H1 (cell line): ENCODE measurements around the gene TBX4. TPM values are rescaled to one million over a fixed set of nuclear protein-coding genes. Genes with fewer than 3 reads are reported as not detected.

Experiments used
- CTCF ChIA-PET: fragments of 300-600 bp; sonication (Branson Sonifier 250); formaldehyde crosslinking; loops from one replicate; lab custom pipeline; 2021; ENCODE audit not compliant: partially characterized antibody; lab: Charles Lee
- POLR2A ChIA-PET: fragments of 300-600 bp; sonication (Branson Sonifier 250); formaldehyde crosslinking; loops from one replicate; lab custom pipeline; 2021; ENCODE audit warnings: inconsistent platforms; ENCODE audit not compliant: partially characterized antibody; lab: Charles Lee
- DNase-seq, 2 experiments: peaks; one replicate each; pipeline versions ENCODE4 v3.0.0 to v3.0.0-alpha.2; 2010 to 2022; ENCODE audit warnings: low spot score in 2 of 2, low read depth in 1 of 2, mixed read lengths in 1 of 2
- FAIRE-seq: peaks from 2 replicates; lab custom pipeline; 2011; peaks lifted over from hg19 to GRCh38; lab: Jason Lieb, UNC
- H2AFZ ChIP-seq: 2 replicates; pipeline ENCODE4 v1.8.1; 2012; ENCODE audit warnings: low read length, inconsistent platforms
- H2AK5ac ChIP-seq: 2 replicates; pipeline ENCODE4 v1.6.1; 2013; ENCODE audit warnings: low read depth, low read length
- H2BK120ac ChIP-seq: replicated peaks from 2 replicates; pipeline ENCODE3; 2013; ENCODE audit warnings: low read depth, low read length, inconsistent platforms
- H2BK12ac ChIP-seq: 2 replicates; pipeline ENCODE4 v1.6.1; 2013; ENCODE audit warnings: low read depth, low read length
- H2BK15ac ChIP-seq: 2 replicates; pipeline ENCODE4 v1.6.1; 2013; ENCODE audit warnings: low read length
- H2BK20ac ChIP-seq: 2 replicates; pipeline ENCODE4 v1.6.1; 2013; ENCODE audit warnings: low read length
- H2BK5ac ChIP-seq: 2 replicates; pipeline ENCODE4 v1.6.1; 2013; ENCODE audit warnings: low read depth, low read length
- H3K14ac ChIP-seq: 2 replicates; pipeline ENCODE4 v1.6.1; 2013; ENCODE audit warnings: inconsistent platforms; ENCODE audit not compliant: insufficient read length
- H3K18ac ChIP-seq: 2 replicates; pipeline ENCODE4 v1.6.1; 2013; ENCODE audit warnings: low read length; ENCODE audit errors: extremely low read depth
- H3K23ac ChIP-seq: 2 replicates; pipeline ENCODE4 v1.6.1; 2013; ENCODE audit warnings: inconsistent platforms; ENCODE audit not compliant: insufficient read length
- H3K23me2 ChIP-seq: 2 replicates; pipeline ENCODE4 v1.6.1; 2013; ENCODE audit warnings: low read depth, low read length
- H3K27ac ChIP-seq: 2 replicates; pipeline ENCODE4 v1.6.1; 2011; ENCODE audit warnings: low read depth, low read length, inconsistent platforms
- H3K27me3 ChIP-seq, 4 experiments: replicated peaks in 1 of 4; 1 replicate in 1 of 4; 2 replicates in 3 of 4; pipeline versions ENCODE4 v1.6.1 to v1.8.1; 2011 to 2013; ENCODE audit warnings: low read length in 3 of 4, mild to moderate bottlenecking in 3 of 4, inconsistent platforms in 2 of 4, mixed read lengths in 2 of 4, moderate library complexity in 1 of 4; ENCODE audit not compliant: control insufficient read depth in 3 of 4, insufficient read depth in 3 of 4; ENCODE audit errors: extremely low read depth in 1 of 4
- H3K36me3 ChIP-seq, 4 experiments: 2 replicates each; pipeline versions ENCODE4 v1.6.1 to v1.8.1; 2011 to 2013; ENCODE audit warnings: mild to moderate bottlenecking in 4 of 4, low read length in 3 of 4, moderate library complexity in 2 of 4, control low read depth in 1 of 4, inconsistent platforms in 1 of 4; ENCODE audit not compliant: insufficient read depth in 4 of 4, control insufficient read depth in 2 of 4
- H3K4ac ChIP-seq: replicated peaks from 2 replicates; pipeline ENCODE3; 2013; ENCODE audit warnings: low read length, low read depth, mixed read lengths, inconsistent platforms; ENCODE audit not compliant: insufficient read length
- H3K4me1 ChIP-seq, 4 experiments: replicated peaks in 1 of 4; 1 replicate in 1 of 4; 2 replicates in 3 of 4; pipeline versions ENCODE4 v1.6.1 to v1.8.1; 2011 to 2013; ENCODE audit warnings: low read length in 3 of 4, inconsistent platforms in 2 of 4, mixed read lengths in 1 of 4; ENCODE audit not compliant: insufficient read depth in 4 of 4, control insufficient read depth in 3 of 4
- H3K4me2 ChIP-seq, 2 experiments: 2 replicates each; pipeline versions ENCODE4 v1.6.1 to v1.8.1; 2011 to 2013; ENCODE audit warnings: low read depth in 2 of 2, low read length in 2 of 2, control low read depth in 1 of 2, inconsistent platforms in 1 of 2, mild to moderate bottlenecking in 1 of 2; ENCODE audit not compliant: insufficient read depth in 1 of 2
- H3K4me3 ChIP-seq, 4 experiments: fragments of 200-600, 300-600 bp in 1 of 4; sonication (generic), shearing (Covaris generic), sonication (Bioruptor Twin) in 1 of 4; 2 replicates each; pipeline versions ENCODE4 v1.5.1 to v1.8.1; 2011 to 2016; ENCODE audit warnings: low read length in 4 of 4, low read depth in 3 of 4, control low read depth in 2 of 4, inconsistent platforms in 2 of 4, mild to moderate bottlenecking in 2 of 4, mixed read lengths in 1 of 4, moderate library complexity in 1 of 4; ENCODE audit not compliant: insufficient read depth in 2 of 4; ENCODE audit errors: extremely low read depth in 1 of 4
- H3K56ac ChIP-seq: replicated peaks from 2 replicates; pipeline ENCODE3; 2013; ENCODE audit warnings: low read depth, mild to moderate bottlenecking, mixed read lengths, low read length, inconsistent platforms; ENCODE audit not compliant: insufficient read length
- H3K79me1 ChIP-seq: 2 replicates; pipeline ENCODE4 v1.6.1; 2013; ENCODE audit warnings: low read depth, low read length, control low read depth
- H3K79me2 ChIP-seq, 2 experiments: 2 replicates each; pipeline versions ENCODE4 v1.6.1 to v1.8.1; 2012 to 2013; ENCODE audit warnings: low read length in 2 of 2, mild to moderate bottlenecking in 2 of 2, inconsistent platforms in 1 of 2; ENCODE audit not compliant: insufficient read depth in 2 of 2, control insufficient read depth in 1 of 2
- H3K9ac ChIP-seq, 4 experiments: replicated peaks in 1 of 4; 1 replicate in 1 of 4; 2 replicates in 3 of 4; pipeline versions ENCODE4 v1.6.1 to v1.8.1; 2011 to 2013; ENCODE audit warnings: low read depth in 3 of 4, low read length in 3 of 4, control low read depth in 2 of 4, mild to moderate bottlenecking in 2 of 4, moderate library complexity in 2 of 4, inconsistent platforms in 1 of 4; ENCODE audit errors: extremely low read depth in 1 of 4
- H3K9me3 ChIP-seq, 2 experiments: 2 replicates each; pipeline versions ENCODE4 v1.6.1 to v1.8.1; 2012 to 2013; ENCODE audit warnings: mild to moderate bottlenecking in 2 of 2, moderate library complexity in 2 of 2, control low read depth in 1 of 2, inconsistent platforms in 1 of 2, low read depth in 1 of 2, low read length in 1 of 2, mixed read lengths in 1 of 2; ENCODE audit not compliant: insufficient read depth in 2 of 2
- H4K20me1 ChIP-seq, 2 experiments: replicated peaks in 1 of 2; 2 replicates each; pipeline versions ENCODE3 to v1.8.1; 2011 to 2013; ENCODE audit warnings: inconsistent platforms in 2 of 2, low read length in 2 of 2, mild to moderate bottlenecking in 1 of 2; ENCODE audit not compliant: insufficient read depth in 2 of 2, control insufficient read depth in 1 of 2
- H4K5ac ChIP-seq: 2 replicates; pipeline ENCODE4 v1.6.1; 2013; ENCODE audit warnings: low read length, low read depth, mixed read lengths, inconsistent platforms; ENCODE audit not compliant: insufficient read length
- H4K8ac ChIP-seq: 2 replicates; pipeline ENCODE4 v1.8.0; 2013; ENCODE audit warnings: mild to moderate bottlenecking, moderate library complexity, low read length, inconsistent platforms; ENCODE audit not compliant: insufficient read depth; ENCODE audit errors: extremely low read depth
- H4K91ac ChIP-seq: replicated peaks from 2 replicates; pipeline ENCODE3; 2013; ENCODE audit warnings: low read length, mixed read lengths, inconsistent platforms; ENCODE audit not compliant: insufficient read length
- SUZ12 ChIP-seq: fragments of 200-600 bp; sonication (generic); IDR thresholded peaks from 2 replicates; pipeline ENCODE4 v1.6.1; 2012; ENCODE audit warnings: mild to moderate bottlenecking, inconsistent platforms, low read length, moderate library complexity, mixed read lengths
- TAF1 ChIP-seq: IDR thresholded peaks from 2 replicates; pipeline ENCODE4 v1.6.1; 2011; ENCODE audit warnings: mild to moderate bottlenecking, low read depth, low read length
- TAF7 ChIP-seq: optimal IDR thresholded peaks from 2 replicates; pipeline ENCODE3; 2011; ENCODE audit warnings: low read depth, mild to moderate bottlenecking, inconsistent platforms, low read length, moderate library complexity, borderline replicate concordance
- WGBS, 2 experiments: shearing (Covaris generic) in 1 of 2; methylation state at CpG; one replicate each; pipeline versions ENCODE4 v1.1.6 to v1.1.7; 2013 to 2015; ENCODE audit warnings: low lambda C conversion rate in 2 of 2, mixed read lengths in 2 of 2, inconsistent platforms in 1 of 2, low coverage in 1 of 2, missing lambda C conversion rate in 1 of 2; ENCODE audit not compliant: insufficient replicate concordance in 2 of 2, insufficient coverage in 1 of 2, insufficient read length in 1 of 2; ENCODE audit errors: extremely low coverage in 1 of 2, missing lambda C conversion rate in 1 of 2; 5-methylcytosine and 5-hydroxymethylcytosine counted together
- polyA plus RNA-seq, 7 experiments: library from polyadenylated mRNA; depleted of rRNA in 3 of 7; stranded (reverse) in 5 of 7; unstranded in 2 of 7; fragments of >200 nt in 5 of 7; fragments of 200-250 nt in 2 of 7; gene quantifications; 1 replicate in 5 of 7; 2 replicates in 1 of 7; 4 replicates in 1 of 7; pipeline versions ENCODE4 v1.2.1 to v1.2.3, GENCODE V29; 2011 to 2013; ENCODE audit warnings: missing spikeins in 2 of 7, mixed read lengths in 2 of 7
- total RNA-seq: library from RNA; stranded (reverse); fragmentation: NEBNext Ultra II Directional; extraction: Animal tissue kit (Norgen Biotek cat#: 25700); gene quantifications from 2 replicates; pipeline ENCODE4 v1.2.1, GENCODE V29; 2021

Gene TBX4
- total and polyA plus RNA-seq, 2 of the 8 experiments (the other 6 are each of a cell fraction or from before 2014, with no cell fraction given): 0.02 TPM; not detected in 1

GRCh38 chr17:61459142-61459809 is 7.1 kb downstream of the TBX4 start:
- Histone ChIP-seq H2BK12ac (no peak overlapping the region; the same call in 1 of the 2 replicates), H3K4me2 (no peak overlapping the region; a peak in 1 of 4 replicates), H3K23me2 (no peaks in the 10 kb centered on the region; the same call in 1 of the 2 replicates), H3K36me3 (peaks cover 0 to 19% (median 0%) of the 10 kb centered on the region in 4 experiments; a peak in 1 of 8 replicates), H2BK5ac (no peak overlapping the region), H4K5ac (no peak overlapping the region), H3K9ac (no peak overlapping the region), H2BK15ac (peak overlapping the region; percentile 62; the same call in 1 of the 2 replicates), H2AFZ (no peak overlapping the region), H3K4me1 (peaks cover 2 to 38% (median 14%) of the 10 kb centered on the region in 4 experiments; a peak in 6 of 7 replicates), H2BK20ac (no peak overlapping the region), H3K27me3 (peaks cover 91 to 100% (median 100%) of the 10 kb centered on the region in 4 experiments), H3K4me3 (no peak overlapping the region), H2BK120ac (no peak overlapping the region), H3K79me1 (no peaks in the 10 kb centered on the region), H3K23ac (no peak overlapping the region), H3K14ac (no peak overlapping the region), H4K8ac (no peak overlapping the region), H4K20me1 (peaks cover 19 to 29% of the 10 kb centered on the region in 2 experiments), H3K79me2 (no peaks in the 10 kb centered on the region), H3K18ac (no peak overlapping the region), H4K91ac (no peak overlapping the region), H3K27ac (no peak overlapping the region), H3K56ac (no peak overlapping the region), H3K9me3 (peaks cover 0 to 4% of the 10 kb centered on the region in 2 experiments; a peak in 1 of 4 replicates), H3K4ac (no peak overlapping the region), H2AK5ac (no peak overlapping the region; the same call in none of the 2 replicates)
- CTCF ChIA-PET: interaction anchor here (0.8 to 5.5 kb wide), 7 partner anchors 9 to 91 kb away, joined by 3 to 37 read pairs (median 4); no protein-coding TSS in a partner anchor
- POLR2A ChIA-PET: interaction anchor here (1.2 to 1.5 kb wide), 4 partner anchors 12 to 54 kb away, joined by 3 read pairs; no protein-coding TSS in a partner anchor
- DNase-seq: no peak
- WGBS, 2 experiments: 36% methylated on average over 4 of the region's 4 CpGs; no CpG with 5 or more reads in 1 of the 2 experiments
- TF ChIP-seq TAF7: no peak
- TF ChIP-seq SUZ12: peak; percentile 49
- no peak for TF ChIP-seq TAF1
- FAIRE-seq: no peak
